ENCODE data around the gene STK32C. TPM values are rescaled to one million over a fixed set of nuclear protein-coding genes. Genes with fewer than 3 reads are reported as not detected.

The STK32C gene
- total and polyA plus RNA-seq, 10 of the 15 experiments (the other 5 are each of a cell fraction or from before 2014, with no cell fraction given): 1.5 to 18.1 (median 6.4) TPM

- TF ChIP-seq ESRRA (IDR thresholded peaks at IDR 0.05; ENCODE audit: low read length) (no peak), TCF12 (IDR thresholded peaks at IDR 0.05; ENCODE audit: low read depth, low read length) (no peak), PAX8 (IDR thresholded peaks at IDR 0.05) (no peak)
These were observed 41.8 kb downstream of the STK32C start (continued) for GRCh38 chr10:132265890-132266496.

GRCh38 chr10:132264966-132265889, 42.5 kb downstream of the STK32C start:
- DNase-seq (ENCODE audit: low read depth, low spot score) (no peak), FAIRE-seq (no peak), ATAC-seq (no peak)
- Histone ChIP-seq H3K9me3 (replicated peaks; ENCODE audit: control insufficient read depth, insufficient read depth, low read length) (no peaks in the 10 kb centered on the region), H3K4me1 (ENCODE audit: control insufficient read depth, insufficient read depth, low read length) (no peaks in the 10 kb centered on the region), H3K4me2 (ENCODE audit: control insufficient read depth, insufficient read depth) (no peak overlapping the region), H3K9ac (ENCODE audit: control insufficient read depth, insufficient read depth, low read length) (no peak overlapping the region), H3K4me3 (no peak overlapping the region), H3K27me3 (replicated peaks in 1 of 2; ENCODE audit: control insufficient read depth in 2 of 2, insufficient read depth in 2 of 2, low read length in 1 of 2) (no peaks in the 10 kb centered on the region), H3K36me3 (ENCODE audit: control insufficient read depth in 2 of 2, insufficient read depth in 2 of 2, low read length in 1 of 2) (no peaks in the 10 kb centered on the region; a peak in 1 of 4 replicates), H4K20me1 (ENCODE audit: control insufficient read depth, insufficient read depth) (no peaks in the 10 kb centered on the region), H3K27ac (ENCODE audit: control insufficient read depth, insufficient read depth) (no peak overlapping the region), H2AFZ (ENCODE audit: control insufficient read depth, low read depth, low read length) (no peak overlapping the region), H3K79me2 (ENCODE audit: control insufficient read depth, insufficient read depth, low read length) (no peaks in the 10 kb centered on the region)
- BruUV-seq (replicated peaks): no TSS peak
- intact Hi-C loops (cut with micrococcal nuclease; ENCODE audit: unreplicated experiment): no loop called here
- CTCF ChIA-PET: no interaction called here
- POLR2A ChIA-PET: no interaction called here
- SMC1A ChIA-PET (ENCODE audit: uncharacterized antibody, unreplicated experiment): no interaction called here
- in situ Hi-C loops (cut with MboI): no loop called here
- RAD21 ChIA-PET (ENCODE audit: unreplicated experiment): no interaction called here
- WGBS (ENCODE audit: insufficient coverage, insufficient replicate concordance, low lambda C conversion rate, missing lambda C conversion rate): 46% methylated on average over 31 of the region's 32 CpGs
- TF ChIP-seq ATF7 (IDR thresholded peaks at IDR 0.05; ENCODE audit: low read depth) (no peak), ZBTB40 (IDR thresholded peaks at IDR 0.05; ENCODE audit: borderline replicate concordance) (no peak), NBN (IDR thresholded peaks at IDR 0.05) (no peak), NFYB (IDR thresholded peaks at IDR 0.05; ENCODE audit: insufficient read depth, low read depth, low read length) (no peak), SRF (IDR thresholded peaks at IDR 0.05; ENCODE audit: low read depth in 2 of 2, low read length in 2 of 2) (no peak), TARDBP (IDR thresholded peaks at IDR 0.05; ENCODE audit: borderline replicate concordance) (no peak), SMC3 (IDR thresholded peaks at IDR 0.05; ENCODE audit: borderline replicate concordance, low read length) (no peak), SMAD1 (IDR thresholded peaks at IDR 0.05; ENCODE audit: low read depth, partially characterized antibody) (no peak), CEBPZ (IDR thresholded peaks at IDR 0.05; ENCODE audit: low read depth, low read length) (no peak), ZNF622 (IDR thresholded peaks at IDR 0.05) (no peak)

Data from GM12878 (cell line).